IMR-90 (cell line): ENCODE results near the gene SBK3. TPM values are rescaled to one million over a fixed set of nuclear protein-coding genes. Genes with fewer than 3 reads are reported as not detected.

ENCODE experiments used
- ATAC-seq: fragments of 200-7000 bp; cut with Tn5 transposase; 2 replicates; pipeline ENCODE4 v1.9.1; 2020; ENCODE audit warnings: low read depth, mild to moderate bottlenecking, moderate library complexity
- BruUV-seq: library from RNA; stranded (reverse); fragments of 400-500 nt; replicated peaks from 2 replicates; lab custom pipeline; 2021; lab: Mats Ljungman, UMichigan
- CTCF ChIA-PET: fragments of 300-600 bp; formaldehyde crosslinking; extraction: SDS; loops from one replicate; lab custom pipeline; 2021; ENCODE audit warnings: antibody characterized with exemption; lab: Yijun Ruan, JAX
- POLR2A ChIA-PET: fragments of 300-600 bp; sonication (Branson Sonifier 250); formaldehyde crosslinking; loops from one replicate; lab custom pipeline; 2022; ENCODE audit warnings: antibody characterized with exemption; ENCODE audit not compliant: unreplicated experiment; lab: Charles Lee
- DNase-seq: peaks from one replicate; pipeline ENCODE4 v3.0.0; 2013
- H2AFZ ChIP-seq: replicated peaks from 2 replicates; pipeline ENCODE3; 2013; ENCODE audit warnings: low read length, mild to moderate bottlenecking; ENCODE audit not compliant: poor library complexity
- H2AK5ac ChIP-seq: 2 replicates; pipeline ENCODE4 v1.6.1; 2013; ENCODE audit warnings: low read depth, low read length, inconsistent platforms
- H2AK9ac ChIP-seq: replicated peaks from 2 replicates; pipeline ENCODE3; 2013; ENCODE audit warnings: mild to moderate bottlenecking, low read depth, low read length, moderate library complexity; ENCODE audit not compliant: poor library complexity
- H2BK120ac ChIP-seq: 2 replicates; pipeline ENCODE4 v1.6.1; 2013; ENCODE audit warnings: low read depth, low read length, inconsistent platforms
- H2BK15ac ChIP-seq: 3 replicates; pipeline ENCODE4 v1.6.1; 2013; ENCODE audit warnings: low read depth, low read length, inconsistent platforms
- H2BK20ac ChIP-seq: 2 replicates; pipeline ENCODE4 v1.6.1; 2013; ENCODE audit warnings: low read depth, mild to moderate bottlenecking, inconsistent platforms, low read length, moderate library complexity
- H2BK5ac ChIP-seq: 2 replicates; pipeline ENCODE4 v1.6.1; 2013; ENCODE audit warnings: mild to moderate bottlenecking, low read depth, low read length, inconsistent platforms; ENCODE audit not compliant: poor library complexity, severe bottlenecking
- H3K14ac ChIP-seq: replicated peaks from 2 replicates; pipeline ENCODE4 v1.6.1; 2013; ENCODE audit warnings: low read depth, low read length, inconsistent platforms
- H3K18ac ChIP-seq: 2 replicates; pipeline ENCODE4 v1.6.1; 2013; ENCODE audit warnings: low read depth, low read length, control low read depth
- H3K23ac ChIP-seq: 2 replicates; pipeline ENCODE4 v1.6.1; 2013; ENCODE audit warnings: low read depth, low read length, inconsistent platforms
- H3K27ac ChIP-seq: 2 replicates; pipeline ENCODE4 v1.5.1; 2013; ENCODE audit warnings: mild to moderate bottlenecking, control low read depth, low read length; ENCODE audit not compliant: insufficient read depth
- H3K27me3 ChIP-seq: 2 replicates; pipeline ENCODE4 v1.6.1; 2013; ENCODE audit warnings: low read length; ENCODE audit not compliant: control insufficient read depth, insufficient read depth
- H3K36me3 ChIP-seq: 2 replicates; pipeline ENCODE4 v1.6.1; 2013; ENCODE audit warnings: low read length, mixed read lengths; ENCODE audit not compliant: control insufficient read depth, insufficient read depth
- H3K4ac ChIP-seq: 2 replicates; pipeline ENCODE4 v1.6.1; 2013; ENCODE audit warnings: low read depth, low read length, inconsistent platforms
- H3K4me1 ChIP-seq: 2 replicates; pipeline ENCODE4 v1.6.1; 2013; ENCODE audit warnings: low read length, mixed read lengths; ENCODE audit not compliant: control insufficient read depth, insufficient read depth
- H3K4me2 ChIP-seq: 2 replicates; pipeline ENCODE4 v1.6.1; 2013; ENCODE audit warnings: low read depth, mild to moderate bottlenecking, control low read depth, low read length, moderate library complexity
- H3K4me3 ChIP-seq: 2 replicates; pipeline ENCODE4 v1.5.1; 2013; ENCODE audit warnings: low read depth, mild to moderate bottlenecking, control low read depth, low read length, moderate library complexity; ENCODE audit not compliant: insufficient read depth
- H3K56ac ChIP-seq: 2 replicates; pipeline ENCODE4 v1.6.1; 2013; ENCODE audit warnings: low read length, inconsistent platforms; ENCODE audit not compliant: insufficient read depth; ENCODE audit errors: extremely low read depth
- H3K79me1 ChIP-seq, 2 experiments: 2 replicates each; pipeline ENCODE4 v1.6.1; 2013; ENCODE audit warnings: low read length in 2 of 2, inconsistent platforms in 1 of 2, low read depth in 1 of 2
- H3K9ac ChIP-seq: 2 replicates; pipeline ENCODE4 v1.6.1; 2013; ENCODE audit warnings: low read depth, low read length, control low read depth
- H3K9me1 ChIP-seq: 2 replicates; pipeline ENCODE4 v1.6.1; 2013; ENCODE audit warnings: low read length, inconsistent platforms; ENCODE audit not compliant: insufficient read depth
- H3K9me3 ChIP-seq: 2 replicates; pipeline ENCODE4 v1.6.1; 2013; ENCODE audit warnings: low read length; ENCODE audit not compliant: control insufficient read depth, insufficient read depth
- H4K20me1 ChIP-seq: 2 replicates; pipeline ENCODE4 v1.6.1; 2013; ENCODE audit warnings: low read length, inconsistent platforms; ENCODE audit not compliant: insufficient read depth
- H4K5ac ChIP-seq: 2 replicates; pipeline ENCODE4 v1.6.1; 2013; ENCODE audit warnings: mild to moderate bottlenecking, low read depth, low read length, control low read depth
- H4K8ac ChIP-seq, 2 experiments: 2 replicates each; pipeline ENCODE4 v1.6.1; 2013; ENCODE audit warnings: low read depth in 2 of 2, low read length in 2 of 2, control low read depth in 1 of 2, inconsistent platforms in 1 of 2
- H4K91ac ChIP-seq: 2 replicates; pipeline ENCODE4 v1.6.1; 2013; ENCODE audit warnings: low read depth, low read length, inconsistent platforms; ENCODE audit not compliant: insufficient read depth
- CHD1 ChIP-seq: IDR thresholded peaks from 2 replicates; pipeline ENCODE4 v1.6.1; 2012; ENCODE audit warnings: low read depth, low read length, improper control_type of control experiment
- RAD21 ChIP-seq: IDR thresholded peaks from 2 replicates; pipeline ENCODE4 v1.6.1; 2012; ENCODE audit warnings: low read length, improper control_type of control experiment
- RFX5 ChIP-seq: IDR thresholded peaks from 2 replicates; pipeline ENCODE4 v1.8.0; 2012; ENCODE audit warnings: low read depth, mild to moderate bottlenecking, low read length, moderate library complexity
- SMC3 ChIP-seq: fragments of 150-350 bp; IDR thresholded peaks from 2 replicates; pipeline ENCODE4 v1.6.1; 2016; ENCODE audit warnings: low read depth, mild to moderate bottlenecking, antibody characterized with exemption, low read length, moderate library complexity
- WGBS, 2 experiments: methylation state at CpG; one replicate each; pipeline versions ENCODE4 v1.1.5 to v1.1.7; 2013; ENCODE audit warnings: missing lambda C conversion rate in 2 of 2; ENCODE audit not compliant: insufficient read length in 1 of 2; ENCODE audit errors: extremely low coverage in 2 of 2; 5-methylcytosine and 5-hydroxymethylcytosine counted together
- dilution Hi-C: fragments of 300-500 bp; cut with HindIII; formaldehyde crosslinking; loops from one replicate; pipeline ENCODE4 v1.14.3; 2018; ENCODE audit warnings: low sequenced_read_pairs; ENCODE audit not compliant: unreplicated experiment
- in situ Hi-C: fragments of 300-500 bp; cut with MboI; formaldehyde crosslinking; loops from 3 replicates; pipeline ENCODE4 v1.14.3; 2019; ENCODE audit warnings: low sequenced_read_pairs, inconsistent platforms, mixed read lengths
- intact Hi-C: fragments of 100-400 bp; cut with micrococcal nuclease; formaldehyde crosslinking; loops from 2 replicates; pipeline ENCODE4 v1.10.0; 2022
- polyA plus RNA-seq, 3 experiments: library from polyadenylated mRNA; depleted of rRNA; stranded (reverse); fragments of >200 nt; gene quantifications; 2 replicates each; pipeline ENCODE4 v1.2.3, GENCODE V29; 2012; ENCODE audit warnings: low replicate concordance in 1 of 3
- total RNA-seq: library from RNA; depleted of rRNA; stranded (reverse); fragments of >200 nt; gene quantifications from 2 replicates; pipeline ENCODE4 v1.2.3, GENCODE V29; 2012

The SBK3 gene
- total and polyA plus RNA-seq, 2 of the 4 experiments (the other 2 are of a cell fraction) = 0.05 to 0.18 TPM

GRCh38 chr19:55520691-55521292 is 24.6 kb downstream of the SBK3 start:
- Histone ChIP-seq H3K4me3 (no peak overlapping the region), H3K23ac (no peak overlapping the region), H4K5ac (no peak overlapping the region), H3K14ac (no peak overlapping the region; the same call in 1 of the 2 replicates), H2BK120ac (no peak overlapping the region), H3K9me1 (peaks cover 22% of the 10 kb centered on the region), H2AK9ac (peak overlapping the region; percentile 65), H3K79me1 (peaks cover 0 to 18% of the 10 kb centered on the region in 2 experiments; a peak in 2 of 4 replicates), H2AK5ac (peak overlapping the region; percentile 90), H2AFZ (peak overlapping the region; percentile 21), H2BK20ac (peak overlapping the region; percentile 66), H3K27ac (no peak overlapping the region), H3K4me1 (peaks cover 2% of the 10 kb centered on the region; the same call in 1 of the 2 replicates), H4K91ac (no peak overlapping the region), H3K18ac (no peak overlapping the region), H4K8ac (no peak overlapping the region), H3K9ac (no peak overlapping the region), H3K9me3 (no peaks in the 10 kb centered on the region), H3K36me3 (no peaks in the 10 kb centered on the region), H3K56ac (no peak overlapping the region), H3K4ac (no peak overlapping the region), H2BK5ac (no peak overlapping the region), H4K20me1 (no peaks in the 10 kb centered on the region), H2BK15ac (no peak overlapping the region), H3K4me2 (no peak overlapping the region), H3K27me3 (no peaks in the 10 kb centered on the region)
- ChIA-PET POLR2A (no interaction called here), CTCF (no interaction called here)
- dilution Hi-C loops = no loop called here
- TF ChIP-seq RAD21 (no peak), RFX5 (no peak), CHD1 (no peak), SMC3 (no peak)
- no peak for ATAC-seq
- in situ Hi-C loops = no loop called here
- intact Hi-C loops = no loop called here
- 100% methylated on average over 1 of the region's 14 CpGs; no CpG with 5 or more reads in 1 of the 2 experiments for WGBS, 2 experiments
- no peak for DNase-seq
- BruUV-seq = no TSS peak
